A673 (cell line): ENCODE measurements around the gene CENPS.

Experiments
- EZH2 ChIP-seq: fragments of 200-600 bp; sonication (generic); IDR thresholded peaks from 2 replicates; pipeline ENCODE4 v1.6.1; 2017; ENCODE audit warnings: borderline replicate concordance, low read depth, mild to moderate bottlenecking, mixed read lengths, antibody characterized with exemption, low read length; ENCODE audit not compliant: poor library complexity, severe bottlenecking
- TF ChIP-seq, protein P1 (sequence below): fragments of 300-800, 200-600 bp; sonication (generic); conservative IDR thresholded peaks from 2 replicates; pipeline ENCODE4 v1.5.1; 2017; ENCODE audit warnings: low read depth, mild to moderate bottlenecking, antibody characterized with exemption, low read length, moderate library complexity, mixed read lengths

DNA sequence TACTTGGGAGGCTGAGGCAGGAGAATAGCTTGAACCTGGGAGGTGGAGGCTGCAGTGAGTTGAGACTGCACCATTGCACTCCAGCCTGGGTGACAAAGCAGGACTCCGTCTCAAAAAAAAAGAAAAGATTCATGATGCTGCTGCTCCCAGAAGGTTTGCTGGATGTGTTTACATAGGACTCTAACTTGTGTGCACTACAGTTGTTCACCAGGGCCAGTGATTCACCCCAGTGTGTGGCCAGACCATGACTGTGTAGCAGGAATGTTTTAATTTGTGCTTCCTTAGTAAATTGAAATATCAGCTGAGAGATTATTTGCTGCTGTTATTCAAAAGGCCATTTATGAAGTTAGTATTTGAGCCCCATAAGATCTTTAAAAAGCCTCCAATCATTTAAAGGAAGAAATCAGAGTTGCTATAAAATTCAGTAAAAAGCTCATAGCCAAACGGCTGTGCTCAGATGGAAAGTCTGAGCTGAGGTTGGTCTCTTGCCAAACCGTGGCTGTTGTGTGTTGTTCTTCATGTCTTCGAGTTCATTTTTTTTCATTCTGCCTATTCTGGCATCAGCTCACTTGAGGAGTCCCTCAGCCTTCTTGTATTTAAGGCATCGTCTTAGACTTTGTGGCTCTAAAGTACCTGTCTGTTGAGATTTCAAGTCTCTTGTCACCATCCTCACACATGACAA is 49.5 kb upstream of the CENPS start:
- TF ChIP-seq, protein P1, sequence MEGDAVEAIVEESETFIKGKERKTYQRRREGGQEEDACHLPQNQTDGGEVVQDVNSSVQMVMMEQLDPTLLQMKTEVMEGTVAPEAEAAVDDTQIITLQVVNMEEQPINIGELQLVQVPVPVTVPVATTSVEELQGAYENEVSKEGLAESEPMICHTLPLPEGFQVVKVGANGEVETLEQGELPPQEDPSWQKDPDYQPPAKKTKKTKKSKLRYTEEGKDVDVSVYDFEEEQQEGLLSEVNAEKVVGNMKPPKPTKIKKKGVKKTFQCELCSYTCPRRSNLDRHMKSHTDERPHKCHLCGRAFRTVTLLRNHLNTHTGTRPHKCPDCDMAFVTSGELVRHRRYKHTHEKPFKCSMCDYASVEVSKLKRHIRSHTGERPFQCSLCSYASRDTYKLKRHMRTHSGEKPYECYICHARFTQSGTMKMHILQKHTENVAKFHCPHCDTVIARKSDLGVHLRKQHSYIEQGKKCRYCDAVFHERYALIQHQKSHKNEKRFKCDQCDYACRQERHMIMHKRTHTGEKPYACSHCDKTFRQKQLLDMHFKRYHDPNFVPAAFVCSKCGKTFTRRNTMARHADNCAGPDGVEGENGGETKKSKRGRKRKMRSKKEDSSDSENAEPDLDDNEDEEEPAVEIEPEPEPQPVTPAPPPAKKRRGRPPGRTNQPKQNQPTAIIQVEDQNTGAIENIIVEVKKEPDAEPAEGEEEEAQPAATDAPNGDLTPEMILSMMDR = no peak
- no peak for TF ChIP-seq EZH2
